ENCODE results near the gene CDH7.

DNA sequence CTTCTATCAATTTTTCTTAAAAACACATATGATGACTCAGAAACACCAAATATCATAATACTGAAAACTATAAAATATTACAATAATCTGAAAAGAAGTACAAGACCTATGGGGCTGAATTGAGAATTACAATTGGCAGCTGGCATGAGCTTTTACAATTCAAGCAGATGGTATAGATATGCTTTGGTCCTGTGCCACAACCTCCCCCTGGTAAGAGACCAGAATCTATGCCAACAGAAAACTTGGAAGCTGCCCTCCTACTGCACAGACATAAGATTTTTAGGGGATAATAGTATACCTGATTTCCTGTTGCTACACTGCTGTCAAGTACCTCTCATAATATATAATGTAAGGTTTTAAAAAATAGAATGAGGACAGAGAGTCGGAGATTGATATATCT lies 46.8 kb upstream of the CDH7 start:
- TF ChIP-seq, protein P1, sequence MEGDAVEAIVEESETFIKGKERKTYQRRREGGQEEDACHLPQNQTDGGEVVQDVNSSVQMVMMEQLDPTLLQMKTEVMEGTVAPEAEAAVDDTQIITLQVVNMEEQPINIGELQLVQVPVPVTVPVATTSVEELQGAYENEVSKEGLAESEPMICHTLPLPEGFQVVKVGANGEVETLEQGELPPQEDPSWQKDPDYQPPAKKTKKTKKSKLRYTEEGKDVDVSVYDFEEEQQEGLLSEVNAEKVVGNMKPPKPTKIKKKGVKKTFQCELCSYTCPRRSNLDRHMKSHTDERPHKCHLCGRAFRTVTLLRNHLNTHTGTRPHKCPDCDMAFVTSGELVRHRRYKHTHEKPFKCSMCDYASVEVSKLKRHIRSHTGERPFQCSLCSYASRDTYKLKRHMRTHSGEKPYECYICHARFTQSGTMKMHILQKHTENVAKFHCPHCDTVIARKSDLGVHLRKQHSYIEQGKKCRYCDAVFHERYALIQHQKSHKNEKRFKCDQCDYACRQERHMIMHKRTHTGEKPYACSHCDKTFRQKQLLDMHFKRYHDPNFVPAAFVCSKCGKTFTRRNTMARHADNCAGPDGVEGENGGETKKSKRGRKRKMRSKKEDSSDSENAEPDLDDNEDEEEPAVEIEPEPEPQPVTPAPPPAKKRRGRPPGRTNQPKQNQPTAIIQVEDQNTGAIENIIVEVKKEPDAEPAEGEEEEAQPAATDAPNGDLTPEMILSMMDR (conservative IDR thresholded peaks at IDR 0.05), result no peak
- no peak for TF ChIP-seq ZFX (IDR thresholded peaks at IDR 0.05)

All from C4-2B (cell line).